Measurements from ENCODE around the gene ZNF674. TPM values are rescaled to one million over a fixed set of nuclear protein-coding genes. Genes with fewer than 3 reads are reported as not detected.

ZNF674 gene
- total RNA-seq, 2 donors from 2014 or later, result 0.99 to 10.4 TPM

- Histone ChIP-seq H3K36me3 (replicated peaks in 1 of 2; ENCODE audit: insufficient read depth in 1 of 2, low read depth in 2 of 2) (no peaks in the 10 kb centered on the region), H3K9me3 (no peaks in the 10 kb centered on the region), H3K27ac (no peak overlapping the region), H3K4me3 (no peak overlapping the region), H3K27me3 (no peaks in the 10 kb centered on the region), H3K4me1 (no peaks in the 10 kb centered on the region)
- WGBS, 2 donors, result 90 to 100% methylated on average over 2 to 3 of the region's 3 CpGs
- DNase-seq, result no peak
- TF ChIP-seq, protein P1, sequence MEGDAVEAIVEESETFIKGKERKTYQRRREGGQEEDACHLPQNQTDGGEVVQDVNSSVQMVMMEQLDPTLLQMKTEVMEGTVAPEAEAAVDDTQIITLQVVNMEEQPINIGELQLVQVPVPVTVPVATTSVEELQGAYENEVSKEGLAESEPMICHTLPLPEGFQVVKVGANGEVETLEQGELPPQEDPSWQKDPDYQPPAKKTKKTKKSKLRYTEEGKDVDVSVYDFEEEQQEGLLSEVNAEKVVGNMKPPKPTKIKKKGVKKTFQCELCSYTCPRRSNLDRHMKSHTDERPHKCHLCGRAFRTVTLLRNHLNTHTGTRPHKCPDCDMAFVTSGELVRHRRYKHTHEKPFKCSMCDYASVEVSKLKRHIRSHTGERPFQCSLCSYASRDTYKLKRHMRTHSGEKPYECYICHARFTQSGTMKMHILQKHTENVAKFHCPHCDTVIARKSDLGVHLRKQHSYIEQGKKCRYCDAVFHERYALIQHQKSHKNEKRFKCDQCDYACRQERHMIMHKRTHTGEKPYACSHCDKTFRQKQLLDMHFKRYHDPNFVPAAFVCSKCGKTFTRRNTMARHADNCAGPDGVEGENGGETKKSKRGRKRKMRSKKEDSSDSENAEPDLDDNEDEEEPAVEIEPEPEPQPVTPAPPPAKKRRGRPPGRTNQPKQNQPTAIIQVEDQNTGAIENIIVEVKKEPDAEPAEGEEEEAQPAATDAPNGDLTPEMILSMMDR (IDR thresholded peaks at IDR 0.05), result no peak
- ATAC-seq, result no peak
- intact Hi-C loops (cut with DNase I), result no loop called here
Measured at GRCh38 chrX:46559062-46559461, 13.8 kb upstream of the ZNF674 start.

- ATAC-seq, result no peak
- no peaks in the 10 kb centered on the region for H3K27me3 ChIP-seq
- H3K4me1 ChIP-seq, result no peaks in the 10 kb centered on the region
- WGBS, 2 donors, result 41 to 65% methylated on average over 2 of the region's 2 CpGs
- no peak for TF ChIP-seq POLR2A (IDR thresholded peaks at IDR 0.05)
- TF ChIP-seq, protein P1 (IDR thresholded peaks at IDR 0.05), result peak in 3 of 7 experiments; percentile 16 to 23 (median 18)
- intact Hi-C loops (cut with DNase I), result no loop called here
- no peaks in the 10 kb centered on the region for H3K9me3 ChIP-seq
- no peak for DNase-seq
- H3K36me3 ChIP-seq (replicated peaks in 1 of 2; ENCODE audit: insufficient read depth in 1 of 2, low read depth in 2 of 2), result no peaks in the 10 kb centered on the region
- no peak overlapping the region for H3K27ac ChIP-seq
- H3K4me3 ChIP-seq, result no peak overlapping the region
Measured at GRCh38 chrX:46554942-46555341, 9.7 kb upstream of the ZNF674 start.

- no peaks in the 10 kb centered on the region for H3K27me3 ChIP-seq
- H3K27ac ChIP-seq, result no peak overlapping the region
- no peaks in the 10 kb centered on the region for H3K9me3 ChIP-seq
- TF ChIP-seq, protein P1 (IDR thresholded peaks at IDR 0.05), result no peak
- no peak for TF ChIP-seq POLR2A (IDR thresholded peaks at IDR 0.05)
- no peak overlapping the region for H3K4me3 ChIP-seq
- intact Hi-C loops (cut with DNase I), result no loop called here
- ATAC-seq (no peak), DNase-seq (no peak)
- H3K4me1 ChIP-seq, result no peaks in the 10 kb centered on the region
- WGBS, 2 donors, result 95 to 96% methylated on average over 5 of the region's 5 CpGs
- H3K36me3 ChIP-seq (replicated peaks in 1 of 2; ENCODE audit: insufficient read depth in 1 of 2, low read depth in 2 of 2), result no peaks in the 10 kb centered on the region
Measured at GRCh38 chrX:46553935-46554334, 8.7 kb upstream of the ZNF674 start.

GRCh38 chrX:46551494-46552128, 6.4 kb upstream of the ZNF674 start:
- H3K4me1 ChIP-seq, result peaks cover 7% of the 10 kb centered on the region
- TF ChIP-seq, protein P1 (IDR thresholded peaks at IDR 0.05), result no peak
- TF ChIP-seq POLR2A (IDR thresholded peaks at IDR 0.05), result no peak
- no peaks in the 10 kb centered on the region for H3K27me3 ChIP-seq
- WGBS, 2 donors, result 73 to 82% methylated on average over 1 to 8 of the region's 8 CpGs
- intact Hi-C loops (cut with DNase I), result no loop called here
- no peak for DNase-seq
- ATAC-seq, result no peak
- no peak overlapping the region for H3K27ac ChIP-seq
- H3K4me3 ChIP-seq, result no peak overlapping the region
- H3K36me3 ChIP-seq (replicated peaks in 1 of 2; ENCODE audit: insufficient read depth in 1 of 2, low read depth in 2 of 2), result no peaks in the 10 kb centered on the region
- no peaks in the 10 kb centered on the region for H3K9me3 ChIP-seq

- no peak for TF ChIP-seq POLR2A (IDR thresholded peaks at IDR 0.05)
- TF ChIP-seq, protein P1 (IDR thresholded peaks at IDR 0.05), result no peak
- Histone ChIP-seq H3K4me1 (peaks cover 11% of the 10 kb centered on the region), H3K4me3 (no peak overlapping the region), H3K27ac (no peak overlapping the region), H3K27me3 (no peaks in the 10 kb centered on the region), H3K36me3 (replicated peaks in 1 of 2; ENCODE audit: insufficient read depth in 1 of 2, low read depth in 2 of 2) (no peaks in the 10 kb centered on the region), H3K9me3 (no peaks in the 10 kb centered on the region)
- ATAC-seq, result no peak
- 70 to 78% methylated on average over 1 of the region's 1 CpG for WGBS, 2 donors
- intact Hi-C loops (cut with DNase I), result no loop called here
- no peak for DNase-seq
Measured at GRCh38 chrX:46549914-46550313, 4.7 kb upstream of the ZNF674 start.
